K562 (cell line): ENCODE data around the gene CLPSL2. TPM values are rescaled to one million over a fixed set of nuclear protein-coding genes. Genes with fewer than 3 reads are reported as not detected.

Experiments used
- CBFA2T3 ChIP-seq: fragments of 450-650 bp; IDR thresholded peaks from 2 replicates; pipeline ENCODE4 v1.6.1; 2017
- CXXC5 ChIP-seq: fragments of 250-450 bp; sonication (Bioruptor Pico); IDR thresholded peaks from 2 replicates; pipeline ENCODE4 v1.8.0; 2022; ENCODE audit warnings: inconsistent platforms, mild to moderate bottlenecking, moderate library complexity
- FOXA1 ChIP-seq: fragments of 450-650 bp; IDR thresholded peaks from 2 replicates; pipeline ENCODE4 v1.6.1; 2016; ENCODE audit warnings: mild to moderate bottlenecking, borderline replicate concordance
- GTF2E2 ChIP-seq: fragments of 200-800 bp; sonication (Bioruptor generic); IDR thresholded peaks from 2 replicates; pipeline ENCODE4 v1.6.1; 2016; ENCODE audit warnings: missing genetic modification characterization, missing compliant biosample characterization
- KAT7 ChIP-seq: sonication (generic); formaldehyde crosslinking; IDR thresholded peaks from 2 replicates; pipeline ENCODE4 v1.8.0; 2022; ENCODE audit warnings: missing genetic modification reagents, mild to moderate bottlenecking, borderline replicate concordance
- NFXL1 ChIP-seq: fragments of 450-650 bp; formaldehyde crosslinking; IDR thresholded peaks from 2 replicates; pipeline ENCODE4 v1.4.0; 2021; ENCODE audit warnings: mild to moderate bottlenecking
- PHF8 ChIP-seq: fragments of 200-600 bp; sonication (generic); IDR thresholded peaks from 2 replicates; pipeline ENCODE4 v1.6.1; 2012; ENCODE audit warnings: mixed run types, mild to moderate bottlenecking, inconsistent platforms, low read length, moderate library complexity, borderline replicate concordance
- PYGO2 ChIP-seq: fragments of 450-650 bp; IDR thresholded peaks from 2 replicates; pipeline ENCODE4 v1.6.1; 2016; ENCODE audit warnings: mild to moderate bottlenecking, missing genetic modification characterization, moderate library complexity, missing compliant biosample characterization
- SAP30 ChIP-seq: fragments of 200-600 bp; sonication (generic); IDR thresholded peaks from 2 replicates; pipeline ENCODE4 v1.6.1; 2012; ENCODE audit warnings: borderline replicate concordance, low read depth, mild to moderate bottlenecking, moderate library complexity, low read length, control low read depth, inconsistent platforms; ENCODE audit not compliant: insufficient read depth, poor library complexity, severe bottlenecking
- SMAD2 ChIP-seq: fragments of 150-350 bp; IDR thresholded peaks from 2 replicates; pipeline ENCODE4 v1.6.1; 2014; ENCODE audit warnings: low read depth, mild to moderate bottlenecking, low read length
- SMARCC2 ChIP-seq: fragments of 450-650 bp; IDR thresholded peaks from 2 replicates; pipeline ENCODE4 v1.6.1; 2017; ENCODE audit warnings: antibody characterized with exemption, moderate library complexity, mild to moderate bottlenecking, low read depth
- TARDBP ChIP-seq: fragments of 450-650 bp; IDR thresholded peaks from 2 replicates; pipeline ENCODE4 v1.6.1; 2016
- ZBTB9 ChIP-seq: fragments of 450-650 bp; formaldehyde crosslinking; IDR thresholded peaks from 2 replicates; pipeline ENCODE4 v1.4.0; 2020; ENCODE audit warnings: mild to moderate bottlenecking, moderate library complexity
- ZNF318 ChIP-seq, 2 experiments: fragments of 450-650 bp; IDR thresholded peaks; 2 replicates each; pipeline ENCODE4 v1.6.1; 2016; ENCODE audit warnings: mild to moderate bottlenecking in 2 of 2, borderline replicate concordance in 1 of 2, low read depth in 1 of 2, moderate library complexity in 1 of 2
- ZNF384 ChIP-seq: IDR thresholded peaks from 2 replicates; pipeline ENCODE4 v1.6.1; 2012; ENCODE audit warnings: low read depth, low read length, improper control_type of control experiment
- ZNF449 ChIP-seq: fragments of 250-450 bp; sonication (Bioruptor Pico); IDR thresholded peaks from 2 replicates; pipeline ENCODE4 v1.8.0; 2022; ENCODE audit warnings: moderate library complexity, mild to moderate bottlenecking, inconsistent platforms
- ZNF695 ChIP-seq: fragments of 450-650 bp; formaldehyde crosslinking; IDR thresholded peaks from 2 replicates; pipeline ENCODE4 v1.4.0; 2020; ENCODE audit warnings: mild to moderate bottlenecking, moderate library complexity
- polyA plus RNA-seq, 8 experiments: library from polyadenylated mRNA; depleted of rRNA in 4 of 8; stranded (reverse) in 5 of 8; unstranded in 3 of 8; fragments of >200 nt; fragmentation: Nextera tagmentation in 2 of 8; fragmentation: Illumina TruSeq in 1 of 8; extraction: Ambion mirVana in 2 of 8; extraction: Trizol in 1 of 8; gene quantifications; 2 replicates each; pipeline versions ENCODE4 v1.2.1 to v1.2.3, GENCODE V29; 2011 to 2014; ENCODE audit warnings: inconsistent platforms in 1 of 8, missing spikeins in 1 of 8
- total RNA-seq, 7 experiments: library from RNA; depleted of rRNA in 6 of 7; stranded (reverse); fragments of >200 nt in 6 of 7; fragmentation: Illumina TruSeq in 2 of 7; extraction: Trizol in 2 of 7; gene quantifications; 2 replicates each; pipeline versions ENCODE4 v1.2.1 to v1.2.3, GENCODE V29; 2011 to 2021; ENCODE audit warnings: low replicate concordance in 1 of 7

Gene CLPSL2
- total and polyA plus RNA-seq, 9 of the 15 experiments (the other 6 are each of a cell fraction or from before 2014, with no cell fraction given): not detected

- TF ChIP-seq ZNF318 (IDR thresholded peaks at IDR 0.05; ENCODE audit: borderline replicate concordance in 1 of 2, low read depth in 1 of 2) (no peak), ZBTB9 (CRISPR knock-in tag) (peak; percentile 65; the same call in 1 of the 2 replicates), CBFA2T3 (peak; percentile 33; the same call in 1 of the 2 replicates), SAP30 (peak; percentile 64), GTF2E2 (tag) (no peak), ZNF384 (no peak), SMAD2 (no peak), SMARCC2 (no peak; the same call in 1 of the 2 replicates), ZNF449 (CRISPR knock-in tag) (no peak), KAT7 (no peak; the same call in 1 of the 2 replicates), PYGO2 (tag) (no peak), NFXL1 (CRISPR knock-in tag) (no peak), PHF8 (peak; percentile 71; the same call in 1 of the 2 replicates), FOXA1 (no peak), ZNF695 (CRISPR knock-in tag) (no peak), CXXC5 (peak; percentile 91), TARDBP (peak; percentile 29; the same call in 1 of the 2 replicates)
Measured at GRCh38 chr6:35727935-35728682, 48.3 kb upstream of the CLPSL2 start (continued).
